ENCODE results near the gene CAPZA1.

The CAPZA1 gene

DNA sequence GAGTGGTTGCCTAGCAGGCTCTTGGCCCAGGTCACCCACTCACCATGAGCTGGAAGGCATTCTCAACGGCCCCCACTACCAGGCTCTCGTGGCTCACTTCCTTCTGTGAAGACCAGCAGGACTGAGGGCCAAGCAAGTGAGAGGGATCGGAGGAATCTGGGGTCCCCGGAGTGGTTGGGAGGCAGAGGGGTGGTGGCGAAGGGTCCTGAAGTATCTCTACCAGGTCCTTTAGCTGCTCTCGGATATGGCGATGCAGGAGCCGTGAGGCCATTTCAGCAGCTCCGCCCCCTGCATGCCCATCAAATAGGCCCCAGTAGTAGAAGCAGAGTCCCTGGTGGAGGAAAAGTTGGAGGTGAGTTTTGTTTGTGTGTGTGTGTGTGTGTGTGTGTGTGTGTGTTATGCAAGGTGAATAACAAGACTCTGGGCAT is 93.1 kb downstream of the CAPZA1 start:
- DNase-seq (ENCODE audit: low read depth) = no peak
- H3K4me3 ChIP-seq (ENCODE audit: low read depth, low read length) = no peak overlapping the region
- TF ChIP-seq, protein P1, sequence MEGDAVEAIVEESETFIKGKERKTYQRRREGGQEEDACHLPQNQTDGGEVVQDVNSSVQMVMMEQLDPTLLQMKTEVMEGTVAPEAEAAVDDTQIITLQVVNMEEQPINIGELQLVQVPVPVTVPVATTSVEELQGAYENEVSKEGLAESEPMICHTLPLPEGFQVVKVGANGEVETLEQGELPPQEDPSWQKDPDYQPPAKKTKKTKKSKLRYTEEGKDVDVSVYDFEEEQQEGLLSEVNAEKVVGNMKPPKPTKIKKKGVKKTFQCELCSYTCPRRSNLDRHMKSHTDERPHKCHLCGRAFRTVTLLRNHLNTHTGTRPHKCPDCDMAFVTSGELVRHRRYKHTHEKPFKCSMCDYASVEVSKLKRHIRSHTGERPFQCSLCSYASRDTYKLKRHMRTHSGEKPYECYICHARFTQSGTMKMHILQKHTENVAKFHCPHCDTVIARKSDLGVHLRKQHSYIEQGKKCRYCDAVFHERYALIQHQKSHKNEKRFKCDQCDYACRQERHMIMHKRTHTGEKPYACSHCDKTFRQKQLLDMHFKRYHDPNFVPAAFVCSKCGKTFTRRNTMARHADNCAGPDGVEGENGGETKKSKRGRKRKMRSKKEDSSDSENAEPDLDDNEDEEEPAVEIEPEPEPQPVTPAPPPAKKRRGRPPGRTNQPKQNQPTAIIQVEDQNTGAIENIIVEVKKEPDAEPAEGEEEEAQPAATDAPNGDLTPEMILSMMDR (IDR thresholded peaks at IDR 0.05; ENCODE audit: control insufficient read depth, extremely low read depth, insufficient read depth) = no peak

DNA sequence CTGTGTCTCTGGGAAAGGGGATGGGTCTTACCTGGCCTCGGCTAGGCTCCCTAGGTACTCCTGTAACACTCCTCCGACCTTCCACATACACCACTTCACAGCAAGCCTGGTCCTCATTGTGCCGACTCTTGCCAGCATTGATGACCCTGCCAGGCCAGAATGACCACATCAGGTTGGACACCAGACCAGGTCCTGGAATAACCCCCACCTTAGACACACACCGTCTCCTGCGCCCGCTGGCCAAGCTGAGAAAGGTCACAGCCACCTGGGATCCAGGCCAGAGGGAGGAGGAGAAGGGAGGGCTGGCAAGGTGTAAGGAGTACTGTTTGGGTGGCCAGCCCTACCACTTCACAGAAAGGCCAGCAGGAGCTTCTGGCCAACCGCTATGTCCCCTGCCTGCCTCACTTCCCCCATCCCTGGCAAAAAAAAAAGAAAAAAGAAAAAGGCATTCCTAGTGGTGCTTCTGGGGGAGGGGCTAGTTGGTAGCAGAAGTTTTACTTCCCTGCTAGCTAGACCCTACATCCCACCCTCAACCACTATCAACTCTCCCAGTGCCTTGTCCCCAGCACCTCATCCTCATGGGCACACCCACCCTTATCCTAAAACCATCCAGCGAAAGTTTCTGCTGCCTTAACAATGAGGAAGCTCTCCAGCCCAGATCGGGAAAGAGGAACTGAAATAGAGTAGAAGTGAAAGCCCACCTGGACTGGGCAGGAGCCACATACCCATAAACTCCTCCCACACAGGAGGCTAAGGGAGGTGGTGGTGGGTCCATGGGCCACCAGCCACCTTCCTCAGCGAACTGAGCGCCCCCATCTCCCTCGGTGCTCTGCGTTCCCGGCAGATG is 94.1 kb downstream of the CAPZA1 start:
- H3K4me3 ChIP-seq (ENCODE audit: low read depth, low read length) = peak overlapping the region; percentile 60
- TF ChIP-seq, protein P1 (IDR thresholded peaks at IDR 0.05; ENCODE audit: control insufficient read depth, extremely low read depth, insufficient read depth) = no peak
- DNase-seq (ENCODE audit: low read depth) = no peak

DNA sequence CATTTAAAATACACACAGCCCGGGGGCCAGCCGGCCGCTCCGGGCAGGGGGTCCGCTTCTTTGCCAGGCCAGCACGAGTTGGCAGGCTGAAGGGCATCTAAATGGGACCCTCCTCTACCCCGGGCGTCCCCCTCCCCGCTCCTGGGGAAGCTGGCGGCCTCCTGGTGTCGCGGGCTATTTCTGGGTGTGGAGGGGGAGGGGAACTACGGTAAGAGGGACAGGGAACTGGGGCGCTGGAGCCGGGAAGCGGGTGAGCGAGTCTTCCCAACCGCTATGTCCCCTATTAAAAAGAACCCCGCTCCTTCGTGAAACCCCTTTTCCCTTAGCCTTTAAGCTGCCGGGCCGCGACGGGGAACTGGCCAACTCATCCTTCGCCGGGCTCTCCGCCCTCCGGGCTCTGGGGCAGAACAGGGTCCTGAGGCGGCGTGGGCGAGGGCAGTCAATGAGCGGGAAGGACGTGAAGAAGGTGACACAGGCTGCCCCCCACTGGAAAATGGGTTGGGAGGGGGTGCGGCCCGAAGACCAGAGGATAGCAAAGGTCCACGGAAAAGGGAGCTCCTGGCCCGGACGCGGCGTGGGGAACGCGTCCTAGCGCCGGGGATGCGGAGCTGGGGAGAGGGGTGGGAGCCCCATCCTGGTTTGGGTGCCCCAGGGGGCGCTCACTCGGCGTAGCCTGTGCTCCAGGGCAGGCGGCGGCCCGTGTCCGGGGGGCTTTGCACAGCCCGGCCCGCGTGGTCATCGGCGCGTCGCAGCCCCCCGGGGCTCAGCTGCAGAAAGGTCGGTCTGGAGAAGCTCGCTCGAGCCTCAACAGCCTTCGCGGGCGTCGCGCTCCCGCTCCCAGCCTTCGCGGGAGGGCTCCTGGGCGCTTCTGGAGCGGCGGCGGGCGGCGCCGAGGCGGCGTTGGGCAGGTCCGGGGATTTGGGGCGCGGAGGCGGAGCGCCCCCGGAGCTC is 95.0 kb downstream of the CAPZA1 start:
- H3K4me3 ChIP-seq (ENCODE audit: low read depth, low read length) = peak overlapping the region; percentile 60
- no peak for DNase-seq (ENCODE audit: low read depth)
- TF ChIP-seq, protein P1 (IDR thresholded peaks at IDR 0.05; ENCODE audit: control insufficient read depth, extremely low read depth, insufficient read depth) = peak; percentile 4; the same call in 1 of the 2 replicates

DNA sequence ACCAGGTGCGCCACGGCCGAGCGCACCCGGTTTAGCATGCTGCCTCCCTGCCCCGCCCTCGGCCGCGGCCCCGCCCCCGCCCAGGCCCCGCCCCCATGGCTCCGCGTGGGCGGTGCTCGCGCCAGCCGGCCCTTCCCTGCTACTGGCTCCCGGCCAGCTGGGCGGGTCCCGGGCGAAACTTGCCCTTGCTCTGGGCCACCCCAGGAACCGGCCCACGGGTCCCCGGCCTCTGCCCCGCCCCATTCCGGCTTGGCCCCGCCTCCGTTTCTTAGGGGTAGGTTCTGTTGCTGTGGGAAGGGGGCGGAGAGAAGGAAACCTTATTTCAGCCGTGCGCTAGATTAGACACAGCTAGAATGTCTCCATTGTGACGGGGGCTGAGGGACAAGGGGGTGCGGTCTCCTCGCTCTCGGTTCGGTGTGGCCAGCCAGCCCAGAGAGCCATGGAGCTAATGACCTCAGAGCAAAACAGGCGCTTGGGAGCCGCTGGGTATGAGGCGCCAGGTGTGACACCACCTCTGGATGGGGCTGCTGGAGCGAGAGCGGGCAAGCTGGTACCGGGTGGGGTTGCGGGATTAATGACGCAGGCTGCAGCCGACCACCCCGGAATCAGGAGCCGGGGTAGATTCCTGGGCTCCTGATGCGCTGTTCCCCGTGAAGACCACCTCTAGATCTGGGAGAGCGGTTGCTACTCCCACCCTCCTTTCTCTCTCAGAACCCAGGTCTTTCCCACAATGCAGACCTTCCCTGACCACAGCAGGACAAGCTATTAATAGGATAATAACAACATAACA is 95.8 kb downstream of the CAPZA1 start, which contains the start of gene PPM1J:
Gene PPM1J, minus strand, starts transcription at position 69 of the 790 bp plus-strand sequence. Its CDS starts 31 bp downstream, at position 38.
- TF ChIP-seq, protein P1 (IDR thresholded peaks at IDR 0.05; ENCODE audit: control insufficient read depth, extremely low read depth, insufficient read depth) = no peak
- H3K4me3 ChIP-seq (ENCODE audit: low read depth, low read length) = peak within 1 kb of the TSS; percentile 60
- no peak for DNase-seq (ENCODE audit: low read depth)

DNA sequence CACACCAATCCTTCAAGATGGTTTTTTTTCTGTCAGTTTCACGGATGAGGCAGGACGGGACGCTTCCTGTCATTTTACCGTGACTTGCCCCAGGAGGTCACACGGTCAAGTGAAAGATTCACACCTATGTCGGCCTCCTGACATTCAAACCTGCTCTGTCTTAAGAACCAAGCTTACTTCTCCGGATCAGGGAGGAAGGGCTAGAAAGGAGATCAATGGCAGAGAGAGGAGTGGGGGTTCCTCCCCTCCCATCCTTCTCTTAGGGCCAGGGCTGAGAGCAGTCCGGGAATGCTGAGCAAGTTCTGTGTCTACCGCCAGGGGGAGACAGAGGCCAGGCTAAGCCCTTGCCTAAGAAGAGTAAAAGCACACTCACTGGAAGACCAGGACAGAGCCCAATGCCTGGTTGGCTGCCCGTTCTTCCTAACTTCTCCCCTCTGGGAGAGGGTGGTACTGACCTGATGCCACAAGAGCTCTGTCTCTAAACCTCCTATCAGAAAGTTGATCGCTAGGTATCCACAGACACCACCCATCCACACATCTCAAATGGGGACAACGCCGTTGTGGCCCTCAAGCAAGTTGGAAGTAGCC is 96.6 kb downstream of the CAPZA1 start:
- peak overlapping the region; percentile 60 for H3K4me3 ChIP-seq (ENCODE audit: low read depth, low read length)
- DNase-seq (ENCODE audit: low read depth) = peak; percentile 72
- TF ChIP-seq, protein P1 (IDR thresholded peaks at IDR 0.05; ENCODE audit: control insufficient read depth, extremely low read depth, insufficient read depth) = peak; percentile 93

All from LNCaP clone FGC (cell line).